Measurements from ENCODE around the gene NFATC2.

- TF ChIP-seq CTCF (IDR thresholded peaks at IDR 0.05) (no peak), POLR2A (IDR thresholded peaks at IDR 0.05) (no peak)
These were observed 47.2 kb downstream of the NFATC2 start for GRCh38 chr20:51495291-51495690.

Data from Peyer's patch (tissue), 4 donors.